GM19023 (cell line): ENCODE data around the gene GPR18.
"Not testable (repeated sequence)": the region's sequence is repeated elsewhere in the genome, so short reads cannot be mapped to it uniquely, and the experiment has no call there.

Source experiments
- ATAC-seq: cut with Tn5 transposase; IDR thresholded peaks from one replicate; pipeline ENCODE4 v1.9.1; 2021; ENCODE audit warnings: mild to moderate bottlenecking, moderate library complexity; ENCODE audit not compliant: unreplicated experiment

The GPR18 gene

GRCh38 chr13:99268822-99269221, 10.6 kb upstream of the GPR18 start:
- no peak for ATAC-seq

GRCh38 chr13:99267927-99268326, 9.7 kb upstream of the GPR18 start:
- no peak for ATAC-seq

GRCh38 chr13:99266827-99267226, 8.6 kb upstream of the GPR18 start:
- no peak for ATAC-seq

- ATAC-seq = no peak
Measured at GRCh38 chr13:99265821-99266426, 7.7 kb upstream of the GPR18 start.

- ATAC-seq = no peak
Measured at GRCh38 chr13:99265162-99265800, 7.1 kb upstream of the GPR18 start.

- no peak for ATAC-seq
Measured at GRCh38 chr13:99264051-99264450, 5.9 kb upstream of the GPR18 start.

GRCh38 chr13:99263126-99263785, 5.1 kb upstream of the GPR18 start:
- no peak for ATAC-seq

GRCh38 chr13:99261059-99261458, 2.9 kb upstream of the GPR18 start:
- no peak for ATAC-seq

GRCh38 chr13:99260216-99260615, 2.0 kb upstream of the GPR18 start:
- ATAC-seq = no peak

- ATAC-seq = peak; percentile 67
Measured at GRCh38 chr13:99258946-99259345, 767 bp upstream of the GPR18 start.

GRCh38 chr13:99257291-99257690, 888 bp downstream of the GPR18 start:
- no peak for ATAC-seq

- ATAC-seq = no peak
Measured at GRCh38 chr13:99256709-99257108, 1.5 kb downstream of the GPR18 start.

- ATAC-seq = no peak
Measured at GRCh38 chr13:99256283-99256682, 1.9 kb downstream of the GPR18 start.

GRCh38 chr13:99255271-99255670, 2.9 kb downstream of the GPR18 start:
- no peak for ATAC-seq

- ATAC-seq = no peak
Measured at GRCh38 chr13:99254830-99255229, 3.3 kb downstream of the GPR18 start.

- ATAC-seq = no peak
Measured at GRCh38 chr13:99251921-99252320, 6.3 kb downstream of the GPR18 start.

- no peak for ATAC-seq
Measured at GRCh38 chr13:99250982-99251825, 7.0 kb downstream of the GPR18 start.

GRCh38 chr13:99249606-99250005, 8.6 kb downstream of the GPR18 start:
- ATAC-seq = not testable (repeated sequence)

- ATAC-seq = not testable (repeated sequence)
Measured at GRCh38 chr13:99249178-99249577, 9.0 kb downstream of the GPR18 start.

- ATAC-seq = no peak
Measured at GRCh38 chr13:99246100-99246499, 12.1 kb downstream of the GPR18 start.

GRCh38 chr13:99237981-99238662, 20.1 kb downstream of the GPR18 start:
- ATAC-seq = peak; percentile 63
